ENCODE measurements around the gene CNBP. TPM values are rescaled to one million over a fixed set of nuclear protein-coding genes. Genes with fewer than 3 reads are reported as not detected.
"Not testable (repeated sequence)": the region's sequence is repeated elsewhere in the genome, so short reads cannot be mapped to it uniquely, and the experiment has no call there.

The CNBP gene
- polyA plus RNA-seq, 1 donor from 2014 or later = 329 TPM

DNA sequence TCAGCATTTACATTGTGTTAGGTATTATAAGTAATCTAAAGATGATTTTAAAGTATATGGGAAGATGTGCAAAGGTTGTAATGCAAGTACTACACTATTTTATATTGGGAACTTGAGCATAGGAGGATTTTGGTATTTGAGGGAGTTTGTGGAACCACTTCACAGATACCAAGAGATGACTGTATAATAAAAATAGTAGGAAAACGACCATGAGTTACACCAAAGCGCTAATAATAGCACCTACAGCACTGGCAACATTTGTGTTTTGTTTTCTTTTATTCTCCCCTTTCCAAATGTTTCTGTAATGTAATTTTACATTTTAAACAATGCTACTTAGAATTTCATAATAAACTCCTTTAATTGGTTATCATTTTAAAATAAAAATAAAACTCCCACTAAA lies 10.5 kb downstream of the CNBP start:
- Histone ChIP-seq H3K9me2 (ENCODE audit: insufficient read depth, low read length) (no peaks in the 10 kb centered on the region), H3K79me2 (replicated peaks; ENCODE audit: insufficient read depth, low read length) (peaks cover 52% of the 10 kb centered on the region), H3K36me3 (ENCODE audit: insufficient read depth, low read length) (no peaks in the 10 kb centered on the region), H2AFZ (ENCODE audit: low read depth, low read length) (no peak overlapping the region), H3F3A (ENCODE audit: insufficient read depth, low read length, poor library complexity, severe bottlenecking) (no peaks in the 10 kb centered on the region), H4K20me1 (ENCODE audit: insufficient read depth) (peaks cover 6% of the 10 kb centered on the region), H3K27ac (ENCODE audit: low read length) (no peak overlapping the region), H3K27me3 (ENCODE audit: insufficient read depth, low read depth, low read length) (no peaks in the 10 kb centered on the region), H3K9ac (ENCODE audit: low read length) (no peak overlapping the region), H3K4me3 (ENCODE audit: low read length) (no peak overlapping the region), H3K9me3 (ENCODE audit: low read length) (no peaks in the 10 kb centered on the region), H3K4me2 (ENCODE audit: low read length) (no peak overlapping the region)
- TF ChIP-seq SMC3 (conservative IDR thresholded peaks at IDR 0.05; ENCODE audit: poor library complexity) = no peak
- TF ChIP-seq EZH2 (IDR thresholded peaks at IDR 0.05; ENCODE audit: borderline replicate concordance, insufficient read depth, low read length, poor library complexity, severe bottlenecking) = no peak
- TF ChIP-seq RAD21 (conservative IDR thresholded peaks at IDR 0.05) = no peak
- TF ChIP-seq MXI1 (conservative IDR thresholded peaks at IDR 0.05; ENCODE audit: poor library complexity, severe bottlenecking) = no peak
- no peak for TF ChIP-seq EP300 (conservative IDR thresholded peaks at IDR 0.05; ENCODE audit: poor library complexity, severe bottlenecking)
- TF ChIP-seq, protein P1, sequence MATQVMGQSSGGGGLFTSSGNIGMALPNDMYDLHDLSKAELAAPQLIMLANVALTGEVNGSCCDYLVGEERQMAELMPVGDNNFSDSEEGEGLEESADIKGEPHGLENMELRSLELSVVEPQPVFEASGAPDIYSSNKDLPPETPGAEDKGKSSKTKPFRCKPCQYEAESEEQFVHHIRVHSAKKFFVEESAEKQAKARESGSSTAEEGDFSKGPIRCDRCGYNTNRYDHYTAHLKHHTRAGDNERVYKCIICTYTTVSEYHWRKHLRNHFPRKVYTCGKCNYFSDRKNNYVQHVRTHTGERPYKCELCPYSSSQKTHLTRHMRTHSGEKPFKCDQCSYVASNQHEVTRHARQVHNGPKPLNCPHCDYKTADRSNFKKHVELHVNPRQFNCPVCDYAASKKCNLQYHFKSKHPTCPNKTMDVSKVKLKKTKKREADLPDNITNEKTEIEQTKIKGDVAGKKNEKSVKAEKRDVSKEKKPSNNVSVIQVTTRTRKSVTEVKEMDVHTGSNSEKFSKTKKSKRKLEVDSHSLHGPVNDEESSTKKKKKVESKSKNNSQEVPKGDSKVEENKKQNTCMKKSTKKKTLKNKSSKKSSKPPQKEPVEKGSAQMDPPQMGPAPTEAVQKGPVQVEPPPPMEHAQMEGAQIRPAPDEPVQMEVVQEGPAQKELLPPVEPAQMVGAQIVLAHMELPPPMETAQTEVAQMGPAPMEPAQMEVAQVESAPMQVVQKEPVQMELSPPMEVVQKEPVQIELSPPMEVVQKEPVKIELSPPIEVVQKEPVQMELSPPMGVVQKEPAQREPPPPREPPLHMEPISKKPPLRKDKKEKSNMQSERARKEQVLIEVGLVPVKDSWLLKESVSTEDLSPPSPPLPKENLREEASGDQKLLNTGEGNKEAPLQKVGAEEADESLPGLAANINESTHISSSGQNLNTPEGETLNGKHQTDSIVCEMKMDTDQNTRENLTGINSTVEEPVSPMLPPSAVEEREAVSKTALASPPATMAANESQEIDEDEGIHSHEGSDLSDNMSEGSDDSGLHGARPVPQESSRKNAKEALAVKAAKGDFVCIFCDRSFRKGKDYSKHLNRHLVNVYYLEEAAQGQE (IDR thresholded peaks at IDR 0.05; ENCODE audit: borderline replicate concordance) = no peak
- TF ChIP-seq TAF1 (IDR thresholded peaks at IDR 0.05; ENCODE audit: low read depth) = no peak
- TF ChIP-seq, protein P2, sequence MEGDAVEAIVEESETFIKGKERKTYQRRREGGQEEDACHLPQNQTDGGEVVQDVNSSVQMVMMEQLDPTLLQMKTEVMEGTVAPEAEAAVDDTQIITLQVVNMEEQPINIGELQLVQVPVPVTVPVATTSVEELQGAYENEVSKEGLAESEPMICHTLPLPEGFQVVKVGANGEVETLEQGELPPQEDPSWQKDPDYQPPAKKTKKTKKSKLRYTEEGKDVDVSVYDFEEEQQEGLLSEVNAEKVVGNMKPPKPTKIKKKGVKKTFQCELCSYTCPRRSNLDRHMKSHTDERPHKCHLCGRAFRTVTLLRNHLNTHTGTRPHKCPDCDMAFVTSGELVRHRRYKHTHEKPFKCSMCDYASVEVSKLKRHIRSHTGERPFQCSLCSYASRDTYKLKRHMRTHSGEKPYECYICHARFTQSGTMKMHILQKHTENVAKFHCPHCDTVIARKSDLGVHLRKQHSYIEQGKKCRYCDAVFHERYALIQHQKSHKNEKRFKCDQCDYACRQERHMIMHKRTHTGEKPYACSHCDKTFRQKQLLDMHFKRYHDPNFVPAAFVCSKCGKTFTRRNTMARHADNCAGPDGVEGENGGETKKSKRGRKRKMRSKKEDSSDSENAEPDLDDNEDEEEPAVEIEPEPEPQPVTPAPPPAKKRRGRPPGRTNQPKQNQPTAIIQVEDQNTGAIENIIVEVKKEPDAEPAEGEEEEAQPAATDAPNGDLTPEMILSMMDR (IDR thresholded peaks at IDR 0.05; ENCODE audit: poor library complexity, severe bottlenecking) = no peak
- no peak for TF ChIP-seq POLR2AphosphoS5 (IDR thresholded peaks at IDR 0.05)

DNA sequence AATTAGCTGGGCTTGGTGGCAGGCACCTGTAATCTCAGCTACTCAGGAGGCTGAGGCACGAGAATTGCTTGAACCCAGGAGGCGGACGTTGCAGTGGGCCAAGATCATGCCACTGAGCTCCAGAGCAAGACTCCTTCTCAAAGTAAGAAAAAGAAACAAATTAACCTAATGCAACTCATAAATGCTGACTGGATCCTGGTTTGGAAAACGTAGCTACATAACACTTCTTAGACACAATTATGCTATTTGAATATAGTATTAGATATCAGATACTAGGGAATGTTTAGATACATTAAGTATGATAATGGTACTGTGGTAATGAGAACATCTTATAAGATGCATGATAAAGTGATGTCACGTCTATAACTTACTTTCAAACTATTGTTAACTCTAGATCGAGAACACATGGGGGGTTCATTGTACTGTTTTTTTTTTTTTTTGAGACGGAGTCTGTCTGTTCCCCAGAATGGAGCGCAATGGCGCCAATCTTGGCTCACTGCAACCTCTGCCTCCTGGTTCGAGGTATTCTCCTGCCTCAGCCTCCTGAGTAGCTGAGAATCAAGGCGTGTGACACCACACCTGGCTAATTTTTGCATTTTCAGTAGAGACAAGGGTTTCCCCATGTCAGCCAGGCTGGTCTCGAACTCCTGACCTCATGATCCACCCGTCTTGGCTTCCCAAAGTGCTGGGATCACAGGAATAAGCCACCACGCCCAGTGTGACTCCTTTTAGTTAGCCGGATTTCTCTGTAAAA lies 16.9 kb downstream of the CNBP start:
- Histone ChIP-seq H3K4me2 (ENCODE audit: low read length) (no peak overlapping the region), H3K27ac (ENCODE audit: low read length) (no peak overlapping the region), H3K27me3 (ENCODE audit: insufficient read depth, low read depth, low read length) (no peaks in the 10 kb centered on the region), H3K9me2 (ENCODE audit: insufficient read depth, low read length) (no peaks in the 10 kb centered on the region), H4K20me1 (ENCODE audit: insufficient read depth) (no peaks in the 10 kb centered on the region), H3K79me2 (replicated peaks; ENCODE audit: insufficient read depth, low read length) (no peaks in the 10 kb centered on the region), H3F3A (ENCODE audit: insufficient read depth, low read length, poor library complexity, severe bottlenecking) (peaks cover 4% of the 10 kb centered on the region), H3K9ac (ENCODE audit: low read length) (no peak overlapping the region), H2AFZ (ENCODE audit: low read depth, low read length) (no peak overlapping the region), H3K9me3 (ENCODE audit: low read length) (no peaks in the 10 kb centered on the region), H3K36me3 (ENCODE audit: insufficient read depth, low read length) (no peaks in the 10 kb centered on the region), H3K4me3 (ENCODE audit: low read length) (no peak overlapping the region)
- TF ChIP-seq EZH2 (IDR thresholded peaks at IDR 0.05; ENCODE audit: borderline replicate concordance, insufficient read depth, low read length, poor library complexity, severe bottlenecking) (no peak), EP300 (conservative IDR thresholded peaks at IDR 0.05; ENCODE audit: poor library complexity, severe bottlenecking) (no peak), RAD21 (conservative IDR thresholded peaks at IDR 0.05) (no peak), SMC3 (conservative IDR thresholded peaks at IDR 0.05; ENCODE audit: poor library complexity) (no peak), MXI1 (conservative IDR thresholded peaks at IDR 0.05; ENCODE audit: poor library complexity, severe bottlenecking) (no peak), POLR2AphosphoS5 (IDR thresholded peaks at IDR 0.05) (no peak), TAF1 (IDR thresholded peaks at IDR 0.05; ENCODE audit: low read depth) (no peak)
- TF ChIP-seq, protein P2 (IDR thresholded peaks at IDR 0.05; ENCODE audit: poor library complexity, severe bottlenecking) = no peak
- TF ChIP-seq, protein P1 (IDR thresholded peaks at IDR 0.05; ENCODE audit: borderline replicate concordance) = no peak

DNA sequence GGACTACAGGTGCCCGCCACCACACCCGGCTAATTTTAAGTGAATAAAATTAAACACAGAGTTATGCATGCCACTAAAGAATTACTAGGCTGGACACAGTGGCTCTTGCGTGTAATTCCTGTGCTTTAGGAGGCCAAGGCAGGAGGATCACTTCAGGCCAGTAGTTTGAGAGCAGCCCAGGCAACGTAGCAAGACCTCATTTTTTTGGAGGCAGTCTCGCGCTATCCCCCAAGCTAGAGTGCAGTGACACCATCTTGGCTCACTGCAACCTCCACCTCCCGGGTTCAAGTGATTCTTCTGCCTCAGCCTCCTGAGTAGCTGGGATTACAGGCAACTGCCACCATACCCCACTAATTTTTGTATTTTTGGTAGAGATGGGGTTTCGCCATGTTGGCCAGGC lies 18.1 kb downstream of the CNBP start:
- H3K9ac ChIP-seq (ENCODE audit: low read length); H2AFZ ChIP-seq (ENCODE audit: low read depth, low read length); H3K4me2 ChIP-seq (ENCODE audit: low read length); H3K79me2 ChIP-seq (replicated peaks; ENCODE audit: insufficient read depth, low read length); H3K9me3 ChIP-seq (ENCODE audit: low read length); H3F3A ChIP-seq (ENCODE audit: insufficient read depth, low read length, poor library complexity, severe bottlenecking); H3K27me3 ChIP-seq (ENCODE audit: insufficient read depth, low read depth, low read length); H3K36me3 ChIP-seq (ENCODE audit: insufficient read depth, low read length); H4K20me1 ChIP-seq (ENCODE audit: insufficient read depth); H3K4me3 ChIP-seq (ENCODE audit: low read length); H3K9me2 ChIP-seq (ENCODE audit: insufficient read depth, low read length); H3K27ac ChIP-seq (ENCODE audit: low read length): not testable (repeated sequence)
